HL-60 (cell line): Measurements from ENCODE around the gene XPNPEP1.

Experiments used
- GABPA ChIP-seq: IDR thresholded peaks from 2 replicates; pipeline ENCODE4 v1.6.1; 2012; ENCODE audit warnings: low read depth
- REST ChIP-seq: IDR thresholded peaks from 2 replicates; pipeline ENCODE4 v1.6.1; 2012; ENCODE audit warnings: low read depth; ENCODE audit not compliant: insufficient replicate concordance
- SPI1 ChIP-seq: IDR thresholded peaks from 2 replicates; pipeline ENCODE4 v1.6.1; 2012; ENCODE audit warnings: low read depth, mild to moderate bottlenecking, borderline replicate concordance
- TF ChIP-seq, protein P1 (sequence below): IDR thresholded peaks from one replicate; pipeline ENCODE4 v1.5.1; 2011; ENCODE audit warnings: low read length, control low read depth, inconsistent platforms; ENCODE audit not compliant: insufficient read depth

GRCh38 chr10:109837384-109837783 is 85.9 kb downstream of the XPNPEP1 start:
- TF ChIP-seq, protein P1, sequence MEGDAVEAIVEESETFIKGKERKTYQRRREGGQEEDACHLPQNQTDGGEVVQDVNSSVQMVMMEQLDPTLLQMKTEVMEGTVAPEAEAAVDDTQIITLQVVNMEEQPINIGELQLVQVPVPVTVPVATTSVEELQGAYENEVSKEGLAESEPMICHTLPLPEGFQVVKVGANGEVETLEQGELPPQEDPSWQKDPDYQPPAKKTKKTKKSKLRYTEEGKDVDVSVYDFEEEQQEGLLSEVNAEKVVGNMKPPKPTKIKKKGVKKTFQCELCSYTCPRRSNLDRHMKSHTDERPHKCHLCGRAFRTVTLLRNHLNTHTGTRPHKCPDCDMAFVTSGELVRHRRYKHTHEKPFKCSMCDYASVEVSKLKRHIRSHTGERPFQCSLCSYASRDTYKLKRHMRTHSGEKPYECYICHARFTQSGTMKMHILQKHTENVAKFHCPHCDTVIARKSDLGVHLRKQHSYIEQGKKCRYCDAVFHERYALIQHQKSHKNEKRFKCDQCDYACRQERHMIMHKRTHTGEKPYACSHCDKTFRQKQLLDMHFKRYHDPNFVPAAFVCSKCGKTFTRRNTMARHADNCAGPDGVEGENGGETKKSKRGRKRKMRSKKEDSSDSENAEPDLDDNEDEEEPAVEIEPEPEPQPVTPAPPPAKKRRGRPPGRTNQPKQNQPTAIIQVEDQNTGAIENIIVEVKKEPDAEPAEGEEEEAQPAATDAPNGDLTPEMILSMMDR = no peak
- TF ChIP-seq SPI1 (no peak), GABPA (no peak), REST (no peak)
